GM12878 (cell line): ENCODE results near the gene BLTP3B. TPM values are rescaled to one million over a fixed set of nuclear protein-coding genes. Genes with fewer than 3 reads are reported as not detected.
A peak's percentile ranks its signal among the peaks of the same experiment; 100 is the strongest.

Experiments
- ATAC-seq: fragments of 200-7000 bp; cut with Tn5 transposase; 3 replicates; pipeline ENCODE4 v1.9.1; 2020; ENCODE audit warnings: mild to moderate bottlenecking, moderate library complexity
- BruUV-seq: library from RNA; stranded (reverse); fragments of 400-500 nt; replicated peaks from 2 replicates; lab custom pipeline; 2021; lab: Mats Ljungman, UMichigan
- CTCF ChIA-PET: fragments of 300-600 bp; sonication (Branson Sonifier 250); formaldehyde crosslinking; extraction: SDS; loops from one replicate; lab custom pipeline; 2021; ENCODE audit warnings: inconsistent platforms; lab: Yijun Ruan, JAX
- POLR2A ChIA-PET: fragments of 350-600 bp; formaldehyde crosslinking; extraction: SDS; loops from one replicate; lab custom pipeline; 2021; ENCODE audit warnings: inconsistent platforms; lab: Charles Lee
- RAD21 ChIA-PET: fragments of 300-600 bp; sonication (Branson Sonifier 250); formaldehyde crosslinking; loops from one replicate; lab custom pipeline; 2023; ENCODE audit warnings: antibody characterized with exemption; ENCODE audit not compliant: unreplicated experiment; lab: Charles Lee
- SMC1A ChIA-PET: fragments of 300-600 bp; sonication (Branson Sonifier 250); formaldehyde crosslinking; loops from one replicate; lab custom pipeline; 2023; ENCODE audit not compliant: unreplicated experiment, uncharacterized antibody; lab: Charles Lee
- DNase-seq: peaks from one replicate; pipeline ENCODE4 v3.0.0-alpha.2; 2011; ENCODE audit warnings: low read depth, low spot score
- FAIRE-seq: peaks from 3 replicates; lab custom pipeline; 2011; peaks lifted over from hg19 to GRCh38; lab: Jason Lieb, UNC
- H2AFZ ChIP-seq: 2 replicates; pipeline ENCODE4 v1.6.0; 2011; ENCODE audit warnings: low read depth, low read length, control low read depth; ENCODE audit not compliant: control insufficient read depth
- H3K27ac ChIP-seq: 2 replicates; pipeline ENCODE4 v1.5.1; 2011; ENCODE audit warnings: control low read depth; ENCODE audit not compliant: control insufficient read depth, insufficient read depth
- H3K27me3 ChIP-seq, 2 experiments: replicated peaks in 1 of 2; 2 replicates each; pipeline versions ENCODE4 v1.6.0 to v1.6.1; 2011; ENCODE audit warnings: low read length in 1 of 2; ENCODE audit not compliant: control insufficient read depth in 2 of 2, insufficient read depth in 2 of 2
- H3K36me3 ChIP-seq, 2 experiments: 2 replicates each; pipeline ENCODE4 v1.5.1; 2011; ENCODE audit warnings: low read length in 1 of 2; ENCODE audit not compliant: control insufficient read depth in 2 of 2, insufficient read depth in 2 of 2
- H3K4me1 ChIP-seq: 2 replicates; pipeline ENCODE4 v1.6.1; 2011; ENCODE audit warnings: mild to moderate bottlenecking, low read length, moderate library complexity, mixed read lengths; ENCODE audit not compliant: control insufficient read depth, insufficient read depth
- H3K4me2 ChIP-seq: 2 replicates; pipeline ENCODE4 v1.6.0; 2011; ENCODE audit warnings: control low read depth; ENCODE audit not compliant: control insufficient read depth, insufficient read depth
- H3K4me3 ChIP-seq: fragments of 200-600 bp; sonication (generic); 2 replicates; pipeline ENCODE4 v1.5.1; 2016
- H3K79me2 ChIP-seq: 2 replicates; pipeline ENCODE4 v1.6.0; 2011; ENCODE audit warnings: low read length; ENCODE audit not compliant: control insufficient read depth, insufficient read depth
- H3K9ac ChIP-seq: 2 replicates; pipeline ENCODE4 v1.8.0; 2011; ENCODE audit warnings: low read length, control low read depth, mixed read lengths; ENCODE audit not compliant: control insufficient read depth, insufficient read depth
- H3K9me3 ChIP-seq: replicated peaks from 3 replicates; pipeline ENCODE4 v1.5.1; 2011; ENCODE audit warnings: mild to moderate bottlenecking, low read length; ENCODE audit not compliant: control insufficient read depth, insufficient read depth
- H4K20me1 ChIP-seq: 2 replicates; pipeline ENCODE4 v1.6.0; 2011; ENCODE audit not compliant: control insufficient read depth, insufficient read depth
- BACH1 ChIP-seq: fragments of 450-650 bp; IDR thresholded peaks from 2 replicates; pipeline ENCODE4 v1.6.1; 2017; ENCODE audit warnings: mild to moderate bottlenecking, borderline replicate concordance
- BHLHE40 ChIP-seq, 2 experiments: fragments of 450-650 bp in 1 of 2; IDR thresholded peaks; 2 replicates each; pipeline ENCODE4 v1.6.1; 2011 to 2017; ENCODE audit warnings: low read depth in 2 of 2, borderline replicate concordance in 1 of 2, improper control_type of control experiment in 1 of 2, low read length in 1 of 2, mild to moderate bottlenecking in 1 of 2
- EGR1 ChIP-seq, 2 experiments: IDR thresholded peaks; 1 replicate in 1 of 2; 2 replicates in 1 of 2; pipeline ENCODE4 v1.6.1; 2011 to 2012; ENCODE audit warnings: low read depth in 2 of 2, low read length in 2 of 2, borderline replicate concordance in 1 of 2, mild to moderate bottlenecking in 1 of 2, moderate library complexity in 1 of 2
- HCFC1 ChIP-seq: fragments of 150-350 bp; IDR thresholded peaks from 2 replicates; pipeline ENCODE4 v1.6.1; 2014; ENCODE audit warnings: low read length
- KAT2A ChIP-seq: conservative IDR thresholded peaks from 2 replicates; pipeline ENCODE4 v1.6.1; 2011; ENCODE audit warnings: low read depth, low read length; ENCODE audit not compliant: control insufficient read depth
- KDM1A ChIP-seq: fragments of 200-600 bp; sonication (generic); IDR thresholded peaks from 2 replicates; pipeline ENCODE4 v1.6.1; 2016; ENCODE audit warnings: borderline replicate concordance
- PAX8 ChIP-seq: fragments of 450-650 bp; IDR thresholded peaks from 2 replicates; pipeline ENCODE4 v1.6.1; 2017; ENCODE audit warnings: mild to moderate bottlenecking, moderate library complexity
- POLR2AphosphoS5 ChIP-seq: IDR thresholded peaks from 2 replicates; pipeline ENCODE4 v1.6.1; 2011; ENCODE audit warnings: mild to moderate bottlenecking, low read length, inconsistent platforms
- SIN3A ChIP-seq: IDR thresholded peaks from 2 replicates; pipeline ENCODE4 v1.6.1; 2012; ENCODE audit warnings: low read depth, low read length, improper control_type of control experiment
- ZNF207 ChIP-seq: fragments of 450-650 bp; IDR thresholded peaks from 2 replicates; pipeline ENCODE4 v1.6.1; 2014; ENCODE audit warnings: antibody characterized with exemption, mild to moderate bottlenecking, borderline replicate concordance
- WGBS: methylation state at CpG from one replicate; pipeline ENCODE4 v1.1.6; 2016; ENCODE audit warnings: low lambda C conversion rate; ENCODE audit not compliant: insufficient replicate concordance, insufficient coverage; ENCODE audit errors: missing lambda C conversion rate; 5-methylcytosine and 5-hydroxymethylcytosine counted together
- in situ Hi-C: fragments of 300-500 bp; cut with MboI; formaldehyde crosslinking; loops from 9 replicates; pipeline ENCODE4 v1.14.3; 2018; ENCODE audit warnings: mixed read lengths
- intact Hi-C: fragments of 100-400 bp; cut with micrococcal nuclease; formaldehyde crosslinking; loops from one replicate; pipeline ENCODE4 v1.14.2; 2022; ENCODE audit not compliant: unreplicated experiment
- polyA plus RNA-seq, 11 experiments: library from polyadenylated mRNA; depleted of rRNA in 4 of 11; unstranded in 6 of 11; stranded (reverse) in 5 of 11; fragments of >200 nt; fragmentation: Nextera tagmentation in 4 of 11; fragmentation: Illumina TruSeq in 1 of 11; extraction: Ambion mirVana in 4 of 11; extraction: Trizol in 1 of 11; gene quantifications; 1 replicate in 1 of 11; 2 replicates in 10 of 11; pipeline versions ENCODE4 v1.2.1 to v1.2.3, GENCODE V29; 2011 to 2016; ENCODE audit warnings: inconsistent platforms in 2 of 11, missing spikeins in 2 of 11, low read depth in 1 of 11
- total RNA-seq, 4 experiments: library from RNA; depleted of rRNA in 3 of 4; stranded (reverse); fragments of >200 nt in 3 of 4; fragmentation: Illumina TruSeq in 1 of 4; extraction: Trizol in 1 of 4; gene quantifications; 2 replicates each; pipeline versions ENCODE4 v1.2.1 to v1.2.3, GENCODE V29; 2013 to 2021
- TF ChIP-seq, protein P1 (sequence below): fragments of 450-650 bp; IDR thresholded peaks from 2 replicates; pipeline ENCODE4 v1.6.1; 2017; ENCODE audit warnings: mild to moderate bottlenecking, moderate library complexity

The BLTP3B gene
- total and polyA plus RNA-seq, 10 of the 15 experiments (the other 5 are each of a cell fraction or from before 2014, with no cell fraction given), result 3.6 to 23.6 (median 17.0) TPM

GRCh38 chr12:100184549-100185145 lies 42.0 kb upstream of the BLTP3B start:
- H3K9me3 ChIP-seq, result no peaks in the 10 kb centered on the region; the same call in 2 of the 3 replicates
- H3K27me3 ChIP-seq, result no peaks in the 10 kb centered on the region
- no TSS peak for BruUV-seq
- intact Hi-C loops (no loop called here), in situ Hi-C loops (no loop called here)
- H3K27ac ChIP-seq, result peak overlapping the region; percentile 52
- TF ChIP-seq BACH1, result no peak
- TF ChIP-seq EGR1 (IDR thresholded peaks at IDR 0.05; ENCODE audit: borderline replicate concordance in 1 of 2, low read depth in 2 of 2, low read length in 2 of 2), result no peak
- no peak for TF ChIP-seq KAT2A
- TF ChIP-seq PAX8, result no peak
- no peak for TF ChIP-seq BHLHE40 (IDR thresholded peaks at IDR 0.05; ENCODE audit: borderline replicate concordance in 1 of 2, low read depth in 2 of 2, low read length in 1 of 2)
- TF ChIP-seq HCFC1, result no peak
- TF ChIP-seq KDM1A, result no peak
- no peak for TF ChIP-seq ZNF207
- TF ChIP-seq SIN3A, result no peak
- no peak for TF ChIP-seq POLR2AphosphoS5
- TF ChIP-seq, protein P1, sequence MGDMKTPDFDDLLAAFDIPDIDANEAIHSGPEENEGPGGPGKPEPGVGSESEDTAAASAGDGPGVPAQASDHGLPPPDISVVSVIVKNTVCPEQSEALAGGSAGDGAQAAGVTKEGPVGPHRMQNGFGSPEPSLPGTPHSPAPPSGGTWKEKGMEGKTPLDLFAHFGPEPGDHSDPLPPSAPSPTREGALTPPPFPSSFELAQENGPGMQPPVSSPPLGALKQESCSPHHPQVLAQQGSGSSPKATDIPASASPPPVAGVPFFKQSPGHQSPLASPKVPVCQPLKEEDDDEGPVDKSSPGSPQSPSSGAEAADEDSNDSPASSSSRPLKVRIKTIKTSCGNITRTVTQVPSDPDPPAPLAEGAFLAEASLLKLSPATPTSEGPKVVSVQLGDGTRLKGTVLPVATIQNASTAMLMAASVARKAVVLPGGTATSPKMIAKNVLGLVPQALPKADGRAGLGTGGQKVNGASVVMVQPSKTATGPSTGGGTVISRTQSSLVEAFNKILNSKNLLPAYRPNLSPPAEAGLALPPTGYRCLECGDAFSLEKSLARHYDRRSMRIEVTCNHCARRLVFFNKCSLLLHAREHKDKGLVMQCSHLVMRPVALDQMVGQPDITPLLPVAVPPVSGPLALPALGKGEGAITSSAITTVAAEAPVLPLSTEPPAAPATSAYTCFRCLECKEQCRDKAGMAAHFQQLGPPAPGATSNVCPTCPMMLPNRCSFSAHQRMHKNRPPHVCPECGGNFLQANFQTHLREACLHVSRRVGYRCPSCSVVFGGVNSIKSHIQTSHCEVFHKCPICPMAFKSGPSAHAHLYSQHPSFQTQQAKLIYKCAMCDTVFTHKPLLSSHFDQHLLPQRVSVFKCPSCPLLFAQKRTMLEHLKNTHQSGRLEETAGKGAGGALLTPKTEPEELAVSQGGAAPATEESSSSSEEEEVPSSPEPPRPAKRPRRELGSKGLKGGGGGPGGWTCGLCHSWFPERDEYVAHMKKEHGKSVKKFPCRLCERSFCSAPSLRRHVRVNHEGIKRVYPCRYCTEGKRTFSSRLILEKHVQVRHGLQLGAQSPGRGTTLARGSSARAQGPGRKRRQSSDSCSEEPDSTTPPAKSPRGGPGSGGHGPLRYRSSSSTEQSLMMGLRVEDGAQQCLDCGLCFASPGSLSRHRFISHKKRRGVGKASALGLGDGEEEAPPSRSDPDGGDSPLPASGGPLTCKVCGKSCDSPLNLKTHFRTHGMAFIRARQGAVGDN, result no peak
- ChIA-PET SMC1A (interaction anchor here (1.1 to 1.4 kb wide), 5 partner anchors 10 to 26 kb away, joined by 3 to 4 read pairs (median 3); partner anchors contain the start of gene ACTR6), RAD21 (interaction anchor here (1.4 kb wide), 1 partner anchor 21 kb away, joined by 3 read pairs; no protein-coding TSS in a partner anchor), CTCF (interaction anchor here (1.3 to 1.8 kb wide), 2 partner anchors 30 to 45 kb away, joined by 3 to 11 read pairs; no protein-coding TSS in a partner anchor), POLR2A (no interaction called here)
- DNase-seq (no peak), ATAC-seq (no peak), FAIRE-seq (no peak)
- H3K4me2 ChIP-seq, result no peak overlapping the region
- WGBS, result 93% methylated on average over 8 of the region's 8 CpGs
- peaks cover 21% of the 10 kb centered on the region for H3K4me1 ChIP-seq
- H4K20me1 ChIP-seq, result no peaks in the 10 kb centered on the region
- H3K79me2 ChIP-seq, result no peaks in the 10 kb centered on the region; the same call in 1 of the 2 replicates
- H3K9ac ChIP-seq, result no peak overlapping the region
- H2AFZ ChIP-seq, result peak overlapping the region; percentile 54; the same call in 1 of the 2 replicates
- no peak overlapping the region for H3K4me3 ChIP-seq
- H3K36me3 ChIP-seq, result no peaks in the 10 kb centered on the region; a peak in 1 of 4 replicates
